ENCODE measurements around the gene BCL10.

The BCL10 gene

GRCh38 chr1:85274969-85275453 is 1.4 kb downstream of the BCL10 start (continued):
- TF ChIP-seq ZBTB11 (tag by site-specific recombination; conservative IDR thresholded peaks at IDR 0.05; ENCODE audit: low read depth) = peak; percentile 73
- TF ChIP-seq ZNF488 (tag by site-specific recombination; IDR thresholded peaks at IDR 0.05) = peak; percentile 100
- no peak for TF ChIP-seq ZNF514 (tag by site-specific recombination; IDR thresholded peaks at IDR 0.05)
- 0 out of 2 replicates have a peak, but pooled peaks have one; percentile 73 for TF ChIP-seq ZBTB49 (tag by site-specific recombination; IDR thresholded peaks at IDR 0.05; ENCODE audit: low read depth)
- no peak for TF ChIP-seq ZNF157 (tag by site-specific recombination; IDR thresholded peaks at IDR 0.05)
- peak; percentile 44; the same call in 1 of the 2 replicates for TF ChIP-seq ZNF214 (tag by site-specific recombination; IDR thresholded peaks at IDR 0.05; ENCODE audit: borderline replicate concordance)

GRCh38 chr1:85273397-85273796 is 3.0 kb downstream of the BCL10 start:
- Histone ChIP-seq H3K9me3 (ENCODE audit: control insufficient read depth, insufficient read depth, low read depth, low read length) (no peaks in the 10 kb centered on the region), H3K36me3 (ENCODE audit: control insufficient read depth in 2 of 2, insufficient read depth in 1 of 2, low read length in 2 of 2) (peaks cover 19 to 39% of the 10 kb centered on the region in 2 experiments), H3K4me1 (ENCODE audit: control insufficient read depth, insufficient read depth, low read length) (peaks cover 8% of the 10 kb centered on the region), H3K4me3 (ENCODE audit: low read depth, low read length) (no peak overlapping the region), H3K27ac (ENCODE audit: extremely low read depth, low read depth, low read length) (no peak overlapping the region)
- ChIA-PET POLR2A (no interaction called here), CTCF (interaction anchor here (5.2 kb wide), 1 partner anchor 13 kb away, joined by 45 read pairs; the partner anchor contains the start of gene C1orf52)
- TF ChIP-seq KLF9 (tag by site-specific recombination; IDR thresholded peaks at IDR 0.05; ENCODE audit: low read depth) = no peak
- TF ChIP-seq ZBTB21 (tag by site-specific recombination; IDR thresholded peaks at IDR 0.05) = no peak
- no peak for TF ChIP-seq AEBP2 (tag by site-specific recombination; IDR thresholded peaks at IDR 0.05; ENCODE audit: borderline replicate concordance)
- no peak for TF ChIP-seq ZNF600 (tag by site-specific recombination; IDR thresholded peaks at IDR 0.05)
- TF ChIP-seq ZBTB49 (tag by site-specific recombination; IDR thresholded peaks at IDR 0.05; ENCODE audit: low read depth) = no peak
- TF ChIP-seq ZBTB17 (tag by site-specific recombination; IDR thresholded peaks at IDR 0.05) = no peak
- no peak for TF ChIP-seq REPIN1 (tag by site-specific recombination; IDR thresholded peaks at IDR 0.05; ENCODE audit: low read depth)
- TF ChIP-seq ZNF843 (tag by site-specific recombination; IDR thresholded peaks at IDR 0.05) = no peak
- no peak for TF ChIP-seq YY2 (tag by site-specific recombination; IDR thresholded peaks at IDR 0.05)
- no peak for TF ChIP-seq ZSCAN30 (tag by site-specific recombination; IDR thresholded peaks at IDR 0.05)
- TF ChIP-seq ZNF555 (tag by site-specific recombination; conservative IDR thresholded peaks at IDR 0.05) = no peak
- TF ChIP-seq SP7 (tag by site-specific recombination; IDR thresholded peaks at IDR 0.05) = no peak
- no peak for TF ChIP-seq MEIS1 (CRISPR knock-in tag; IDR thresholded peaks at IDR 0.05; ENCODE audit: borderline replicate concordance)
- TF ChIP-seq ZNF629 (tag by site-specific recombination; IDR thresholded peaks at IDR 0.05) = no peak
- TF ChIP-seq ZNF660 (tag by site-specific recombination; IDR thresholded peaks at IDR 0.05) = no peak
- TF ChIP-seq ZNF529 (tag by site-specific recombination; IDR thresholded peaks at IDR 0.05; ENCODE audit: insufficient replicate concordance) = no peak
